ENCODE data around the gene MTURN.

GRCh38 chr7:30202671-30203070 is 67.9 kb downstream of the MTURN start:
- no peak for TF ChIP-seq EZH2 (IDR thresholded peaks at IDR 0.05; ENCODE audit: borderline replicate concordance, insufficient read depth, low read depth, low read length, poor library complexity, severe bottlenecking)
- TF ChIP-seq, protein P1, sequence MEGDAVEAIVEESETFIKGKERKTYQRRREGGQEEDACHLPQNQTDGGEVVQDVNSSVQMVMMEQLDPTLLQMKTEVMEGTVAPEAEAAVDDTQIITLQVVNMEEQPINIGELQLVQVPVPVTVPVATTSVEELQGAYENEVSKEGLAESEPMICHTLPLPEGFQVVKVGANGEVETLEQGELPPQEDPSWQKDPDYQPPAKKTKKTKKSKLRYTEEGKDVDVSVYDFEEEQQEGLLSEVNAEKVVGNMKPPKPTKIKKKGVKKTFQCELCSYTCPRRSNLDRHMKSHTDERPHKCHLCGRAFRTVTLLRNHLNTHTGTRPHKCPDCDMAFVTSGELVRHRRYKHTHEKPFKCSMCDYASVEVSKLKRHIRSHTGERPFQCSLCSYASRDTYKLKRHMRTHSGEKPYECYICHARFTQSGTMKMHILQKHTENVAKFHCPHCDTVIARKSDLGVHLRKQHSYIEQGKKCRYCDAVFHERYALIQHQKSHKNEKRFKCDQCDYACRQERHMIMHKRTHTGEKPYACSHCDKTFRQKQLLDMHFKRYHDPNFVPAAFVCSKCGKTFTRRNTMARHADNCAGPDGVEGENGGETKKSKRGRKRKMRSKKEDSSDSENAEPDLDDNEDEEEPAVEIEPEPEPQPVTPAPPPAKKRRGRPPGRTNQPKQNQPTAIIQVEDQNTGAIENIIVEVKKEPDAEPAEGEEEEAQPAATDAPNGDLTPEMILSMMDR (IDR thresholded peaks at IDR 0.05), result no peak

All from B cell (primary cell).